Choroid plexus epithelial cell (primary cell): Measurements from ENCODE around the gene LGALS7B.
A peak's percentile ranks its signal among the peaks of the same experiment; 100 is the strongest.
"Not testable (repeated sequence)": the region's sequence is repeated elsewhere in the genome, so short reads cannot be mapped to it uniquely, and the experiment has no call there.

Experiments
- DNase-seq: peaks from one replicate; pipeline ENCODE4 v3.0.0-alpha.2; 2010; ENCODE audit warnings: low read depth
- H3K4me3 ChIP-seq: 2 replicates; pipeline ENCODE4 v1.5.1; 2011; ENCODE audit warnings: low read depth, mild to moderate bottlenecking, control low read depth, low read length, moderate library complexity
- TF ChIP-seq, protein P1 (sequence below): conservative IDR thresholded peaks from 2 replicates; pipeline ENCODE4 v1.5.1; 2011; ENCODE audit warnings: low read depth, mild to moderate bottlenecking, control low read depth, inconsistent platforms, low read length, moderate library complexity

LGALS7B gene

DNA sequence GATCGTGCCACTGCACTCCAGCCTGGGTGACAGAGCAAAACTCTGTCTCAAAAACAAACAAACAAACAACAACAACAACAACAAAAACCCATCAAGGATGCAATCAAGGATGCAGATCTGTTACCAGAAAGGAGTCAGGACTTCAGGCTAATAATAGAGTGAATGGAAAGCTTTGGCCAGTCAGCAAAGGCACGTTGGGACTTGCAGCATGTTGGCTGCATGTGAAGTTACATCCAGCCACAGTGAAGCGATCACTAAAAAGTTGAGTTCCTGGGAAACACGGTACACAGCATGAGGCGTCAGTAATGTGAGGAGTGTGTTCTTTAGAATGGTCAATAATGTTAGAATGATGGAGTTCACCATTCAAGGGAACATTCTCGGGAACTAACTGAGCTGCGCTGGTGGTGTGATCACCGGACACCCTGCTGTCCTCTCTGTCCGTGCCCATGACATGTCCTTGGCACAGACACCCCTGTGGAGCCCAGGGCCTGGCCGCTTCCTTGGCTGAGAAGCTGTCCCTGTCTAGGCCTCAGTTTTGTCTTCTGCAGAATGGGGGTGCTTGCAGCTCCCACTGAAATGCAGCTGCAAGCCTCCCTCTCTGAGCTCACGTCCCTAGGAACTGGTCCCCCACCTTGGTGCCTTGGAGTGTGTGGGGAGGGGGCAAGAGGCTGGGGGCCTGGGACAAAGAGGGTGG lies 2.3 kb upstream of the LGALS7B start:
- no peak for DNase-seq
- no peak overlapping the region for H3K4me3 ChIP-seq
- TF ChIP-seq, protein P1, sequence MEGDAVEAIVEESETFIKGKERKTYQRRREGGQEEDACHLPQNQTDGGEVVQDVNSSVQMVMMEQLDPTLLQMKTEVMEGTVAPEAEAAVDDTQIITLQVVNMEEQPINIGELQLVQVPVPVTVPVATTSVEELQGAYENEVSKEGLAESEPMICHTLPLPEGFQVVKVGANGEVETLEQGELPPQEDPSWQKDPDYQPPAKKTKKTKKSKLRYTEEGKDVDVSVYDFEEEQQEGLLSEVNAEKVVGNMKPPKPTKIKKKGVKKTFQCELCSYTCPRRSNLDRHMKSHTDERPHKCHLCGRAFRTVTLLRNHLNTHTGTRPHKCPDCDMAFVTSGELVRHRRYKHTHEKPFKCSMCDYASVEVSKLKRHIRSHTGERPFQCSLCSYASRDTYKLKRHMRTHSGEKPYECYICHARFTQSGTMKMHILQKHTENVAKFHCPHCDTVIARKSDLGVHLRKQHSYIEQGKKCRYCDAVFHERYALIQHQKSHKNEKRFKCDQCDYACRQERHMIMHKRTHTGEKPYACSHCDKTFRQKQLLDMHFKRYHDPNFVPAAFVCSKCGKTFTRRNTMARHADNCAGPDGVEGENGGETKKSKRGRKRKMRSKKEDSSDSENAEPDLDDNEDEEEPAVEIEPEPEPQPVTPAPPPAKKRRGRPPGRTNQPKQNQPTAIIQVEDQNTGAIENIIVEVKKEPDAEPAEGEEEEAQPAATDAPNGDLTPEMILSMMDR, result no peak

DNA sequence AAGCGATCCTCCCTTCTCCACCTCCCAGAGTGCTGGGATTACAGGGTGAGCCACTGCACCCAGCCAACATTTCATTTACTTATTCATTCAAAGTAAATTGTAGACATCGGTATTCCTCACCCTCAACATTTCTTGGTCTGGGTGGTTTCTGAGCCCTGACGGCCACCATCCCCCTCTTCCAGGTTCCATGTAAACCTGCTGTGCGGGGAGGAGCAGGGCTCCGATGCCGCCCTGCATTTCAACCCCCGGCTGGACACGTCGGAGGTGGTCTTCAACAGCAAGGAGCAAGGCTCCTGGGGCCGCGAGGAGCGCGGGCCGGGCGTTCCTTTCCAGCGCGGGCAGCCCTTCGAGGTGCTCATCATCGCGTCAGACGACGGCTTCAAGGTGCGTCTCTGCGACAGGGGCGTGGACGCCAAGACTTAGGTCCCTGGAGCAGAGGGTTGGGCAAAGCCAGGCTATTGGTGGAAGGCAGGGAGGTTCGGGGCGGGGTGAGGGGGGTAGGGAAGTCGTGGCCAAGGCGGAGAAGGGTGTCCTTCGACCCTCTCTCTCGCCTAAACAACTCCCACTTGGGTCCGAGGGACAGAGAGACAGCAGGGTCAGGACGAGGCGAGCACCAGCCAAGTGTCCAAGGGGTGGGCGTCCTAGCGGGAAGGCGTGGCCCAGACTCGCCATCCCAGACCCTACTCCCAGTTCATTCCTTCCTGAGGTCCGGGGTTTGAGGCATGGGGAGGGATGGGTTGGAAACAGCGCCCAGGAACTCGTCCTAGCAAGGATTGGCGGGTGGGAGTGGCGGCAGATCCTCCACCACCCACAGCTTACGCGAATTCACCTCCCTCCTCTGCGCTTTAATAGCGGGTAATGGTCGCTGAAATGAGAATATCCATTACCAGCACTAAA lies 1.8 kb downstream of the LGALS7B start:
- H3K4me3 ChIP-seq, result peak overlapping the region; percentile 22
- not testable (repeated sequence) for DNase-seq

DNA sequence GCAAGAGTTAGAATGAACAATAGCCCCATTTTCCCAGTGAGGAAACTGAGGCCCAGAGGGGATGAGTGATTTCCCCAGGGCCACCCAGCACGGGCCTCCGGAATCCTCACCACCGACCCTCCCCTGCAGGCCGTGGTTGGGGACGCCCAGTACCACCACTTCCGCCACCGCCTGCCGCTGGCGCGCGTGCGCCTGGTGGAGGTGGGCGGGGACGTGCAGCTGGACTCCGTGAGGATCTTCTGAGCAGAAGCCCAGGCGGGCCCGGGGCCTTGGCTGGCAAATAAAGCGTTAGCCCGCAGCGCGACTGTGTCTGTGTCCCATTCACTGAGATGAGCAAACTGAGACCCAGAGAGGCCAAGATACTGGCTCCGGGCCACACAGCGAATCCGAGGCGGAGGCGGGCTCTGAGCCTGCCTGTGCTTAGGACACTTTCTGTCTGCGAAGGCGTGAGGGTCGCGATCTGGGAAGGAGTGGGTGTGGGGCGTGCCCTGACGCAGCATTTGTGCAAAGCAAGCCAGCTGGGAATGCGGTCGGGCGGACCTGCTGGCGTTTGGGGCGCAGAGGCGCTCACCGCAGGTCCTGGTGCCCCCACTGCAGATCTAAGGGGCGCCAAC lies 2.6 kb downstream of the LGALS7B start:
- DNase-seq, result not testable (repeated sequence)
- H3K4me3 ChIP-seq, result peak overlapping the region; percentile 22

DNA sequence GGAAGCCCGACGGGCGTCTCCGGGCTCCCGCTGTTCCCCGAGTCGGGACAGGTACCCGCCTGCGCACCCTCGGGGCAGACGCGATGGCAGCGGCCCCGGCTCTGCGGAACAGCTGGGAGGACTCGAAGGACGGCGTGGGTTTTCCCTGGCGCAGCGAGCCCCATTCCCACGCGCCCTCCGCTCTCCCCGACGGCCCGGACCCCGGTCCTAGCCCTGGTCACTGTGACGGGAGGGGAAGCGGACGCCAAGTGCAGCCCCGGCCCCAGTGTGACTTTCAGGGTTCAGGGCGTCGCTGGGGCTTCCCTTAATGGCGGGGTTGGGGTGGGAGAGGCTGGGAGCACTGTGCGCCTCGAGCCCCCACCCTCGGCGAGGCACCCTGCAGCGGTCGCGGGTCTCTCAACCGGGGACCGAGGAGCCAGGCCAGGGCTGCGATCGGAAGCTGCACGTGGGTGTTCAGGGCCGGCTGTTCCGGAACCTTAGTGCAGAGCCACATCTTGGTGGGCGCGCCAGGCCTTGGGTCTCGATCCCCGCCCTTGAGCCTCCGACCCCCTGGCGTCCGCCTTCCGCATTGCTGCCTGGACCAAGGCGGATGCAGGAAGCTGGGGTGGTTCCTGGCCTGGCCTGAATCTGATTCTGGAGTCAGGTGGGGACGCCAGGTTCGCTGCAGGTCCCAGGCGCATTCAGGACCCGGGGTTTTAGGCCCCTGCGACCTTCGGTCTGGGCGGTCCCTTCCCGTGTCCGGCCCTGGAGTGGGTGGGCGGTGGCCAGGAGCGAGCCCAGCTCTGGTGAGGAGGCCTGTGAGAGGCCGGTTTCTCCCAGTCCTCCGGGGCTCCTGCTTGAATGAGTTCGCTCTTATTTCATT lies 3.5 kb downstream of the LGALS7B start:
- peak overlapping the region; percentile 5 for H3K4me3 ChIP-seq
- peak; percentile 15 for DNase-seq
- TF ChIP-seq, protein P1, result peak; percentile 45

DNA sequence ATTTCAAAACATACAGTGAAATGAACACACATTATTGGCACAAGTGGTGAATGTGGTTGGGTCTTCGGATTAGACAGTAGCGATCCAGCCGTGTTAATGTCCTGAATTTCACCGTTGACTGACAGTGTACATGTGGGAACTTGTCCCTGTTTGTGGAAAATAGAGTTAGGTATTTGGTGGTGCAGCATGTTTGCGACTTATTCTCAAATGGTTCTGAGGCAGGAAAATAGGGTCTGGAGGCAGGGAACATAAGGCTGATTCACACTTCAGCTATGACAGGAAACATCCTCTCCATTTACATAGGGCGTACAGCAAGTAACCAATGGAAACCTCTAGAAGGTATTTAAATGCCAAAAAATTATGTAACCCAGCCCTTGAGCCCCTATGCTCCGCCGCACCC lies 4.2 kb downstream of the LGALS7B start:
- H3K4me3 ChIP-seq, result no peak overlapping the region
- peak; percentile 64 for DNase-seq
- TF ChIP-seq, protein P1, result no peak

DNA sequence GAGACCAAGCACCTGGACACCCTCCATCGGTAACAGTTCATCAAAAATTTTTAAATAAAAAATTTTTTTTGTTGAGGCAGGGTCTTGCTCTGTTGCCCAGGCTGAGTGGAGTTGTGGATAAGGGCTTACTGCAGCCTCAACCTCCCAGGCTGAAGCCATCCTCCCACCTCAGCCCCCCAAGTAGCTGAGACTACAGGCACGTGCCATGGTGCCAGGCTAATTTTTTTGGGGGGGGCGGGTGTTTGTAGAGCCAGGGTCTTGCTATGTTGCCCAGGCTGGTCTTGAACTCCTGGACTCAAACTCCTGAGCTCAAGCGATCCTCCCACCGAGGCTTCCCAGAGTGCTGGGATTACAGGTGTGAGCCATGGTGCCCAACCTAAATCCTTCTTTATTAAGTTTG lies 4.7 kb downstream of the LGALS7B start:
- DNase-seq, result no peak
- TF ChIP-seq, protein P1, result no peak

DNA sequence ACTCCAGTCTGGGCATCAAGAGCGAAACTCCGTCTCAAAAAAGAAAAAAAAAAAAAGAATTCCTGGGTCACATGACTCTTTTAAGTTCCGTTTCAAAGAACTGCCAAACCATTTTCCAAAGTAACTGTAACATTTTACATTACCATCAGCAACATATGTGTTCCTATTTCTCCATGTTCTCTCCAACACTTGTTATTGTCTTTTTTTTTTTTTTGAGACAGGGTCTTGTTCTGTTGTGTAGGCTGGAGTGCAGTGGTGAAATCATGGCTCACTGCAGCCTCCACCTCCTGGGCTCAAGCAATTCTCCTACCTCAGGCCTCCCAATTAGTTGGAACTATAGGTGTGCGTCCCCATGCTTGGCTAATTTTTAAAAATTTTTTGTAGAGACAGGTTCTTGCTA lies 6.5 kb downstream of the LGALS7B start:
- DNase-seq, result no peak
- no peak overlapping the region for H3K4me3 ChIP-seq
- TF ChIP-seq, protein P1, result no peak

More for the DNA sequence above, 4.7 kb downstream of the LGALS7B start:
- H3K4me3 ChIP-seq, result no peak overlapping the region
